Measurements from ENCODE around the gene TSHZ2. TPM values are rescaled to one million over a fixed set of nuclear protein-coding genes. Genes with fewer than 3 reads are reported as not detected.

TSHZ2 gene
- total RNA-seq, 1 donor from 2014 or later: 51.9 TPM

DNA sequence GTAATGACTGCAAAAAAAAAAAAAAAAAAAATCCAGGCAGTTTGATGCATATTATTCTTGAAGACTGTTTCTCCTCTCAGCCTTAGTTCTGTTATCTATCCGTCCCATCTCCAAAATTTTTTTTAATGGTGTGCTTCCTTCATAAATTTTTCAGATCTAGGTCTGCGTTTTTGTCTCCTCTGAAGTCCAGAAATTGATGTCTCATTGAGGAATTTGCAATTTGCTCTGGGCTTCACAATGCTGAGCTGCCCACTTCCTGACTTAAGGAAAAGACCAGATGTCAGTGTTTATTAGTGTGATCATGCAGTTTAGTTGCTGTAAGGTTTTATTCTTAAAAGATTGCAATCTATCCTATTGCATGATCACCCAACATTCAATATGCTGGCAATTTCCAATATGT is 323.9 kb downstream of the TSHZ2 start:
- TF ChIP-seq, protein P1, sequence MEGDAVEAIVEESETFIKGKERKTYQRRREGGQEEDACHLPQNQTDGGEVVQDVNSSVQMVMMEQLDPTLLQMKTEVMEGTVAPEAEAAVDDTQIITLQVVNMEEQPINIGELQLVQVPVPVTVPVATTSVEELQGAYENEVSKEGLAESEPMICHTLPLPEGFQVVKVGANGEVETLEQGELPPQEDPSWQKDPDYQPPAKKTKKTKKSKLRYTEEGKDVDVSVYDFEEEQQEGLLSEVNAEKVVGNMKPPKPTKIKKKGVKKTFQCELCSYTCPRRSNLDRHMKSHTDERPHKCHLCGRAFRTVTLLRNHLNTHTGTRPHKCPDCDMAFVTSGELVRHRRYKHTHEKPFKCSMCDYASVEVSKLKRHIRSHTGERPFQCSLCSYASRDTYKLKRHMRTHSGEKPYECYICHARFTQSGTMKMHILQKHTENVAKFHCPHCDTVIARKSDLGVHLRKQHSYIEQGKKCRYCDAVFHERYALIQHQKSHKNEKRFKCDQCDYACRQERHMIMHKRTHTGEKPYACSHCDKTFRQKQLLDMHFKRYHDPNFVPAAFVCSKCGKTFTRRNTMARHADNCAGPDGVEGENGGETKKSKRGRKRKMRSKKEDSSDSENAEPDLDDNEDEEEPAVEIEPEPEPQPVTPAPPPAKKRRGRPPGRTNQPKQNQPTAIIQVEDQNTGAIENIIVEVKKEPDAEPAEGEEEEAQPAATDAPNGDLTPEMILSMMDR (IDR thresholded peaks at IDR 0.05): no peak
- H3K36me3 ChIP-seq: no peaks in the 10 kb centered on the region
- no peaks in the 10 kb centered on the region for H3K27me3 ChIP-seq
- no peak overlapping the region for H3K4me3 ChIP-seq
- intact Hi-C loops (cut with DNase I): no loop called here
- no peak overlapping the region for H3K27ac ChIP-seq
- H3K9me3 ChIP-seq: no peaks in the 10 kb centered on the region
- DNase-seq (ENCODE audit: low spot score in 2 of 2): no peak
- H3K4me1 ChIP-seq: no peaks in the 10 kb centered on the region

DNA sequence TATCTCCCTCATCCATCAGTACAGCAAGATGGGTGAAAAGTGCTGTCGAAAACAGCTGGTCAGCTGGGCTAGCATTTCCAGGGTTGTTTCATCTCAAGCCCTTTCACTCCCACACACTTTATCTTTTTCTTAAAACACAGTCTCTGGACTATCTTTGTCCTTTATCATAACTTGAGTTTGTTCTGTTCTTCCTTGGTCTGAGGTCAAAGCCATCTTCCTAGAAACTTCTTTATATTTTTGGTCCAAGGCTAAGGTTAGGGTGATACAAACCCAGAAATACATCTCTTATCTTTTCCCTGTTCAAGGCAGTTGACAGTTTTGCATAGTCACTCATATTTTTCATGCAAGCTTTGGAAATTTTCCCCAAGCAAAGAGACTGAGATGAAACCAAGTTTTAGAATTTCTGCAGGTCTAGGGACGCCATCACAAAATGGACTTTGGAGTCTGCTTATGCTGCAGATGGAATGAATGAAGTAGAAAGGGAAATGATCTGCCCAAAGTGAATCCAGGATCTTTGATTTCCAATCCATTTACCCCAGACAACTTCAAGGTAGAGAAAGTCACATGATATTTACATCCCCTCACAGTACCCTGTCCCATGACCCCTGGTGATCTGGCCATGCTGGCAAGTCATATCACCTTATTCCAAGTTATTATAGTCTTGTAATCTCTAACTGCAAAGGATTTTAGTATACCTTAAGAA is 324.4 kb downstream of the TSHZ2 start:
- no peaks in the 10 kb centered on the region for H3K4me1 ChIP-seq
- H3K9me3 ChIP-seq: no peaks in the 10 kb centered on the region
- H3K36me3 ChIP-seq: no peaks in the 10 kb centered on the region
- no peak overlapping the region for H3K27ac ChIP-seq
- DNase-seq (ENCODE audit: low spot score in 2 of 2): no peak
- no peaks in the 10 kb centered on the region for H3K27me3 ChIP-seq
- intact Hi-C loops (cut with DNase I): no loop called here
- TF ChIP-seq, protein P1 (IDR thresholded peaks at IDR 0.05): no peak
- H3K4me3 ChIP-seq: no peak overlapping the region

GRCh38 chr20:53297154-53297529 is 325.0 kb downstream of the TSHZ2 start:
- TF ChIP-seq, protein P1 (IDR thresholded peaks at IDR 0.05): no peak
- H3K36me3 ChIP-seq: no peaks in the 10 kb centered on the region
- no peaks in the 10 kb centered on the region for H3K27me3 ChIP-seq
- intact Hi-C loops (cut with DNase I): no loop called here
- no peak for DNase-seq (ENCODE audit: low spot score in 2 of 2)
- H3K4me1 ChIP-seq: no peaks in the 10 kb centered on the region
- H3K4me3 ChIP-seq: no peak overlapping the region
- H3K27ac ChIP-seq: no peak overlapping the region
- H3K9me3 ChIP-seq: no peaks in the 10 kb centered on the region

GRCh38 chr20:53298260-53298659 is 326.1 kb downstream of the TSHZ2 start:
- Histone ChIP-seq H3K36me3 (no peaks in the 10 kb centered on the region), H3K9me3 (no peaks in the 10 kb centered on the region), H3K4me1 (no peaks in the 10 kb centered on the region), H3K4me3 (no peak overlapping the region), H3K27me3 (no peaks in the 10 kb centered on the region), H3K27ac (no peak overlapping the region)
- DNase-seq (ENCODE audit: low spot score in 2 of 2): no peak
- intact Hi-C loops (cut with DNase I): no loop called here
- TF ChIP-seq, protein P1 (IDR thresholded peaks at IDR 0.05): no peak

GRCh38 chr20:53298911-53299310 is 326.8 kb downstream of the TSHZ2 start:
- Histone ChIP-seq H3K36me3 (no peaks in the 10 kb centered on the region), H3K27me3 (no peaks in the 10 kb centered on the region), H3K4me3 (no peak overlapping the region), H3K4me1 (no peaks in the 10 kb centered on the region), H3K27ac (no peak overlapping the region), H3K9me3 (no peaks in the 10 kb centered on the region)
- intact Hi-C loops (cut with DNase I): no loop called here
- TF ChIP-seq, protein P1 (IDR thresholded peaks at IDR 0.05): no peak
- no peak for DNase-seq (ENCODE audit: low spot score in 2 of 2)

GRCh38 chr20:53299831-53300230 is 327.7 kb downstream of the TSHZ2 start:
- DNase-seq (ENCODE audit: low spot score in 2 of 2): no peak
- Histone ChIP-seq H3K27me3 (no peaks in the 10 kb centered on the region), H3K27ac (no peak overlapping the region), H3K36me3 (no peaks in the 10 kb centered on the region), H3K4me1 (no peaks in the 10 kb centered on the region), H3K9me3 (no peaks in the 10 kb centered on the region), H3K4me3 (no peak overlapping the region)
- intact Hi-C loops (cut with DNase I): no loop called here
- TF ChIP-seq, protein P1 (IDR thresholded peaks at IDR 0.05): no peak

Data from ascending aorta (tissue), 2 donors.